HEK293 (cell line): ENCODE data around the gene MACC1.
"Not testable (repeated sequence)": the region's sequence is repeated elsewhere in the genome, so short reads cannot be mapped to it uniquely, and the experiment has no call there.

Experiments used
- BCL11B ChIP-seq: fragments of 450-650 bp; formaldehyde crosslinking; IDR thresholded peaks from 2 replicates; pipeline ENCODE4 v1.5.1; 2016; ENCODE audit warnings: low read depth, missing biosample characterization, missing genetic modification characterization
- HOXA7 ChIP-seq: sonication (generic); formaldehyde crosslinking; IDR thresholded peaks from 2 replicates; pipeline ENCODE4 v1.8.1; 2022; ENCODE audit warnings: missing genetic modification reagents, borderline replicate concordance
- OSR2 ChIP-seq: fragments of 450-650 bp; formaldehyde crosslinking; IDR thresholded peaks from 2 replicates; pipeline ENCODE4 v1.5.1; 2016; ENCODE audit warnings: missing biosample characterization, missing genetic modification characterization
- PATZ1 ChIP-seq: fragments of 450-650 bp; formaldehyde crosslinking; IDR thresholded peaks from 2 replicates; pipeline ENCODE4 v1.5.1; 2016; ENCODE audit warnings: missing biosample characterization, missing genetic modification characterization
- ZBTB17 ChIP-seq: fragments of 450-650 bp; formaldehyde crosslinking; IDR thresholded peaks from 2 replicates; pipeline ENCODE4 v1.5.1; 2016; ENCODE audit warnings: missing biosample characterization, missing genetic modification characterization
- ZNF114 ChIP-seq: fragments of 450-650 bp; formaldehyde crosslinking; IDR thresholded peaks from 2 replicates; pipeline ENCODE4 v1.5.0; 2017; ENCODE audit warnings: missing biosample characterization, missing genetic modification characterization
- ZNF169 ChIP-seq: fragments of 450-650 bp; formaldehyde crosslinking; IDR thresholded peaks from 2 replicates; pipeline ENCODE4 v1.5.1; 2016; ENCODE audit warnings: missing biosample characterization, missing genetic modification characterization
- ZNF184 ChIP-seq: fragments of 450-650 bp; IDR thresholded peaks from 2 replicates; pipeline ENCODE4 v1.5.1; 2018; ENCODE audit warnings: missing biosample characterization, mild to moderate bottlenecking, missing genetic modification characterization
- ZNF354C ChIP-seq: fragments of 450-650 bp; formaldehyde crosslinking; IDR thresholded peaks from 2 replicates; pipeline ENCODE4 v1.5.1; 2016; ENCODE audit warnings: missing biosample characterization, missing genetic modification characterization, low read depth, borderline replicate concordance
- ZNF426 ChIP-seq: fragments of 450-650 bp; formaldehyde crosslinking; IDR thresholded peaks from 2 replicates; pipeline ENCODE4 v1.5.1; 2017; ENCODE audit warnings: missing biosample characterization, missing genetic modification characterization, mild to moderate bottlenecking, inconsistent platforms, moderate library complexity
- ZSCAN30 ChIP-seq: fragments of 450-650 bp; IDR thresholded peaks from 2 replicates; pipeline ENCODE4 v1.5.1; 2018; ENCODE audit warnings: missing biosample characterization, mild to moderate bottlenecking, missing genetic modification characterization, moderate library complexity
- TF ChIP-seq, protein P1 (sequence below): fragments of 450-650 bp; formaldehyde crosslinking; IDR thresholded peaks from 2 replicates; pipeline ENCODE4 v1.5.1; 2016; ENCODE audit warnings: missing biosample characterization, missing genetic modification characterization
- TF ChIP-seq, protein P2 (sequence below): fragments of 450-650 bp; formaldehyde crosslinking; IDR thresholded peaks from 2 replicates; pipeline ENCODE4 v1.5.1; 2016; ENCODE audit warnings: missing biosample characterization, missing genetic modification characterization
- TF ChIP-seq, protein P3 (sequence below): fragments of 450-650 bp; formaldehyde crosslinking; IDR thresholded peaks from 2 replicates; pipeline ENCODE4 v1.5.1; 2016; ENCODE audit warnings: missing biosample characterization, missing genetic modification characterization

- TF ChIP-seq, protein P1, sequence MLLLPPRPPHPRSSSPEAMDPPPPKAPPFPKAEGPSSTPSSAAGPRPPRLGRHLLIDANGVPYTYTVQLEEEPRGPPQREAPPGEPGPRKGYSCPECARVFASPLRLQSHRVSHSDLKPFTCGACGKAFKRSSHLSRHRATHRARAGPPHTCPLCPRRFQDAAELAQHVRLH (tag by site-specific recombination) = not testable (repeated sequence)
- TF ChIP-seq ZNF114 (tag by site-specific recombination); ZNF169 (tag by site-specific recombination); ZBTB17; ZNF354C (tag by site-specific recombination); ZNF426 (tag by site-specific recombination); ZSCAN30 (tag by site-specific recombination); PATZ1 (tag by site-specific recombination); OSR2 (tag by site-specific recombination); ZNF184 (tag by site-specific recombination); HOXA7 (CRISPR knock-in tag); BCL11B (tag by site-specific recombination): not testable (repeated sequence)
- TF ChIP-seq, protein P2, sequence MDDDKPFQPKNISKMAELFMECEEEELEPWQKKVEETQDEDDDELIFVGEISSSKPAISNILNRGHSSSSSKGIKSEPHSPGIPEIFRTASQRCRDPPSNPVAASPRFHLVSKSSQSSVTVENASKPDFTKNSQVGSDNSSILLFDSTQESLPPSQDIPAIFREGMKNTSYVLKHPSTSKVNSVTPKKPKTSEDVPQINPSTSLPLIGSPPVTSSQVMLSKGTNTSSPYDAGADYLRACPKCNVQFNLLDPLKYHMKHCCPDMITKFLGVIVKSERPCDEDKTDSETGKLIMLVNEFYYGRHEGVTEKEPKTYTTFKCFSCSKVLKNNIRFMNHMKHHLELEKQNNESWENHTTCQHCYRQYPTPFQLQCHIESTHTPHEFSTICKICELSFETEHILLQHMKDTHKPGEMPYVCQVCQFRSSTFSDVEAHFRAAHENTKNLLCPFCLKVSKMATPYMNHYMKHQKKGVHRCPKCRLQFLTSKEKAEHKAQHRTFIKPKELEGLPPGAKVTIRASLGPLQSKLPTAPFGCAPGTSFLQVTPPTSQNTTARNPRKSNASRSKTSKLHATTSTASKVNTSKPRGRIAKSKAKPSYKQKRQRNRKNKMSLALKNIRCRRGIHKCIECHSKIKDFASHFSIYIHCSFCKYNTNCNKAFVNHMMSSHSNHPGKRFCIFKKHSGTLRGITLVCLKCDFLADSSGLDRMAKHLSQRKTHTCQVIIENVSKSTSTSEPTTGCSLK (tag by site-specific recombination) = not testable (repeated sequence)
- TF ChIP-seq, protein P3, sequence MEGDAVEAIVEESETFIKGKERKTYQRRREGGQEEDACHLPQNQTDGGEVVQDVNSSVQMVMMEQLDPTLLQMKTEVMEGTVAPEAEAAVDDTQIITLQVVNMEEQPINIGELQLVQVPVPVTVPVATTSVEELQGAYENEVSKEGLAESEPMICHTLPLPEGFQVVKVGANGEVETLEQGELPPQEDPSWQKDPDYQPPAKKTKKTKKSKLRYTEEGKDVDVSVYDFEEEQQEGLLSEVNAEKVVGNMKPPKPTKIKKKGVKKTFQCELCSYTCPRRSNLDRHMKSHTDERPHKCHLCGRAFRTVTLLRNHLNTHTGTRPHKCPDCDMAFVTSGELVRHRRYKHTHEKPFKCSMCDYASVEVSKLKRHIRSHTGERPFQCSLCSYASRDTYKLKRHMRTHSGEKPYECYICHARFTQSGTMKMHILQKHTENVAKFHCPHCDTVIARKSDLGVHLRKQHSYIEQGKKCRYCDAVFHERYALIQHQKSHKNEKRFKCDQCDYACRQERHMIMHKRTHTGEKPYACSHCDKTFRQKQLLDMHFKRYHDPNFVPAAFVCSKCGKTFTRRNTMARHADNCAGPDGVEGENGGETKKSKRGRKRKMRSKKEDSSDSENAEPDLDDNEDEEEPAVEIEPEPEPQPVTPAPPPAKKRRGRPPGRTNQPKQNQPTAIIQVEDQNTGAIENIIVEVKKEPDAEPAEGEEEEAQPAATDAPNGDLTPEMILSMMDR (tag by site-specific recombination) = not testable (repeated sequence)
Measured at GRCh38 chr7:20187850-20188249, 29.3 kb downstream of the MACC1 start.
